HepG2 (cell line): ENCODE results near the gene CNTRL. TPM values are rescaled to one million over a fixed set of nuclear protein-coding genes. Genes with fewer than 3 reads are reported as not detected.
A peak's percentile ranks its signal among the peaks of the same experiment; 100 is the strongest.

Experiments used
- ATAC-seq: fragments of 200-7000 bp; cut with Tn5 transposase; 3 replicates; pipeline ENCODE4 v1.9.1; 2020; ENCODE audit warnings: mild to moderate bottlenecking, moderate library complexity
- BruUV-seq: library from RNA; stranded (reverse); fragments of 400-500 nt; replicated peaks from 2 replicates; lab custom pipeline; 2021; lab: Mats Ljungman, UMichigan
- CTCF ChIA-PET: fragments of 300-600 bp; formaldehyde crosslinking; extraction: SDS; loops from one replicate; lab custom pipeline; 2021; ENCODE audit warnings: low total read pairs, inconsistent platforms, low intra/inter-chr PET ratio; lab: Yijun Ruan, JAX
- POLR2A ChIA-PET: fragments of 350-600 bp; sonication (Branson Sonifier 250); formaldehyde crosslinking; loops from one replicate; lab custom pipeline; 2020; ENCODE audit warnings: antibody characterized with exemption, inconsistent platforms; lab: Yijun Ruan, JAX
- DNase-seq: peaks from one replicate; pipeline ENCODE4 v3.0.0-alpha.2; 2015; ENCODE audit warnings: low spot score
- FAIRE-seq: peaks from 3 replicates; lab custom pipeline; 2011; peaks lifted over from hg19 to GRCh38; lab: Jason Lieb, UNC
- H2AFZ ChIP-seq: one replicate; pipeline ENCODE4 v1.6.1; 2011; ENCODE audit warnings: low read length, inconsistent platforms
- H3K27ac ChIP-seq: fragments of 300-600 bp; 3 replicates; pipeline ENCODE4 v1.8.0; 2011; ENCODE audit warnings: mixed run types, mild to moderate bottlenecking, mixed read lengths, low read length, inconsistent platforms; ENCODE audit not compliant: insufficient read depth; ENCODE audit errors: extremely low read length
- H3K27me3 ChIP-seq, 2 experiments: fragments of 200-600 bp in 1 of 2; 2 replicates in 1 of 2; 3 replicates in 1 of 2; pipeline versions ENCODE4 v1.6.0 to v1.8.0; 2011; ENCODE audit warnings: low read length in 2 of 2, mild to moderate bottlenecking in 2 of 2, moderate library complexity in 2 of 2, inconsistent platforms in 1 of 2; ENCODE audit not compliant: insufficient read depth in 2 of 2, control insufficient read depth in 1 of 2
- H3K36me3 ChIP-seq, 2 experiments: fragments of 200-600 bp in 1 of 2; replicated peaks in 1 of 2; 2 replicates in 1 of 2; 3 replicates in 1 of 2; pipeline versions ENCODE4 v1.5.1 to v1.8.0; 2011; ENCODE audit warnings: low read length in 2 of 2, inconsistent platforms in 1 of 2; ENCODE audit not compliant: insufficient read depth in 2 of 2, control insufficient read depth in 1 of 2
- H3K4me1 ChIP-seq: 2 replicates; pipeline ENCODE4 v1.5.1; 2012; ENCODE audit warnings: low read length, inconsistent platforms; ENCODE audit not compliant: insufficient read depth
- H3K4me2 ChIP-seq: 2 replicates; pipeline ENCODE4 v1.6.0; 2011; ENCODE audit warnings: low read depth, low read length, inconsistent platforms
- H3K4me3 ChIP-seq, 3 experiments: fragments of 200-600 bp in 1 of 3; sonication (generic), shearing (Covaris generic) in 1 of 3; replicated peaks in 1 of 3; 2 replicates each; pipeline ENCODE4 v1.5.1; 2011 to 2016; ENCODE audit warnings: low read length in 3 of 3, inconsistent platforms in 2 of 3, low read depth in 2 of 3, mild to moderate bottlenecking in 2 of 3, control low read depth in 1 of 3, mixed read lengths in 1 of 3; ENCODE audit not compliant: insufficient read depth in 1 of 3
- H3K79me2 ChIP-seq: one replicate; pipeline ENCODE4 v1.6.1; 2011; ENCODE audit warnings: low read length, inconsistent platforms; ENCODE audit not compliant: insufficient read depth
- H3K9ac ChIP-seq: 2 replicates; pipeline ENCODE4 v1.6.0; 2011; ENCODE audit warnings: mild to moderate bottlenecking, low read depth, low read length, inconsistent platforms; ENCODE audit not compliant: insufficient read depth
- H3K9me3 ChIP-seq: 2 replicates; pipeline ENCODE4 v1.5.1; 2012; ENCODE audit warnings: mild to moderate bottlenecking, low read length
- H4K20me1 ChIP-seq: 2 replicates; pipeline ENCODE4 v1.6.0; 2011; ENCODE audit warnings: inconsistent platforms, mild to moderate bottlenecking, low read length, moderate library complexity; ENCODE audit not compliant: insufficient read depth
- ADNP ChIP-seq: sonication (generic); formaldehyde crosslinking; IDR thresholded peaks from 2 replicates; pipeline ENCODE4 v1.4.0; 2020; ENCODE audit warnings: missing genetic modification reagents
- ATRX ChIP-seq: sonication (generic); formaldehyde crosslinking; IDR thresholded peaks from 2 replicates; pipeline ENCODE4 v1.4.0; 2020; ENCODE audit warnings: missing genetic modification reagents, borderline replicate concordance
- ELF1 ChIP-seq: sonication (generic); formaldehyde crosslinking; IDR thresholded peaks from 2 replicates; pipeline ENCODE4 v1.4.0; 2020; ENCODE audit warnings: missing genetic modification reagents
- ESRRA ChIP-seq: sonication (generic); formaldehyde crosslinking; IDR thresholded peaks from 2 replicates; pipeline ENCODE4 v1.5.1; 2020; ENCODE audit warnings: mild to moderate bottlenecking, low read depth, missing genetic modification reagents
- KAT7 ChIP-seq: IDR thresholded peaks from 2 replicates; pipeline ENCODE4 v1.6.1; 2018; ENCODE audit warnings: borderline replicate concordance, missing compliant biosample characterization
- MXD3 ChIP-seq: IDR thresholded peaks from 2 replicates; pipeline ENCODE4 v1.6.1; 2016; ENCODE audit warnings: mild to moderate bottlenecking, missing biosample characterization, missing genetic modification reagents
- NFE2L2 ChIP-seq: fragments of 150-350 bp; IDR thresholded peaks from 2 replicates; pipeline ENCODE4 v1.6.1; 2014; ENCODE audit warnings: low read length
- PCBP1 ChIP-seq: fragments of 200-400 bp; formaldehyde crosslinking; IDR thresholded peaks from 2 replicates; pipeline ENCODE4 v1.6.1; 2017; ENCODE audit warnings: mild to moderate bottlenecking, low read depth, low read length, borderline replicate concordance
- SMC3 ChIP-seq: IDR thresholded peaks from 2 replicates; pipeline ENCODE4 v1.6.1; 2011; ENCODE audit warnings: low read length, improper control_type of control experiment
- TRIM24 ChIP-seq: sonication (generic); formaldehyde crosslinking; IDR thresholded peaks from 2 replicates; pipeline ENCODE4 v1.8.0; 2022; ENCODE audit warnings: mild to moderate bottlenecking, missing genetic modification reagents
- ZBED4 ChIP-seq: sonication (generic); formaldehyde crosslinking; IDR thresholded peaks from 2 replicates; pipeline ENCODE4 v1.4.0; 2020; ENCODE audit warnings: missing genetic modification reagents, borderline replicate concordance
- ZMAT3 ChIP-seq: sonication (generic); formaldehyde crosslinking; conservative IDR thresholded peaks from 2 replicates; pipeline ENCODE4 v1.7.0; 2021; ENCODE audit warnings: missing genetic modification reagents
- ZNF432 ChIP-seq: sonication (generic); formaldehyde crosslinking; IDR thresholded peaks from 2 replicates; pipeline ENCODE4 v1.5.0; 2020; ENCODE audit warnings: missing genetic modification reagents, mild to moderate bottlenecking, borderline replicate concordance
- ZNF569 ChIP-seq: sonication (generic); formaldehyde crosslinking; IDR thresholded peaks from 2 replicates; pipeline ENCODE4 v1.5.0; 2020; ENCODE audit warnings: mild to moderate bottlenecking, missing genetic modification reagents, moderate library complexity, borderline replicate concordance
- ZNF678 ChIP-seq: sonication (generic); formaldehyde crosslinking; IDR thresholded peaks from 2 replicates; pipeline ENCODE4 v1.4.0; 2020; ENCODE audit warnings: mild to moderate bottlenecking, missing genetic modification reagents
- ZNF737 ChIP-seq: sonication (generic); formaldehyde crosslinking; IDR thresholded peaks from 2 replicates; pipeline ENCODE4 v1.5.0; 2020; ENCODE audit warnings: missing genetic modification reagents, mild to moderate bottlenecking, borderline replicate concordance
- ZNF766 ChIP-seq: sonication (generic); formaldehyde crosslinking; IDR thresholded peaks from 2 replicates; pipeline ENCODE4 v1.5.0; 2020; ENCODE audit warnings: missing genetic modification reagents, borderline replicate concordance
- ZSCAN29 ChIP-seq: sonication (generic); formaldehyde crosslinking; conservative IDR thresholded peaks from 2 replicates; pipeline ENCODE4 v1.4.0; 2020; ENCODE audit warnings: mild to moderate bottlenecking, missing genetic modification reagents
- WGBS: methylation state at CpG from one replicate; pipeline ENCODE4 v1.1.6; 2017; ENCODE audit warnings: low lambda C conversion rate; 5-methylcytosine and 5-hydroxymethylcytosine counted together
- in situ Hi-C: cut with HindIII; loops from 2 replicates; pipeline ENCODE4 v1.10.0; 2017; ENCODE audit warnings: low pct_unique_long_range_greater_than_20kb; ENCODE audit not compliant: extremely low pct_ligation_motif_present
- intact Hi-C: fragments of 100-400 bp; cut with micrococcal nuclease; formaldehyde crosslinking; loops from one replicate; pipeline ENCODE4 v1.10.0; 2022; ENCODE audit not compliant: unreplicated experiment
- polyA plus RNA-seq, 8 experiments: library from polyadenylated mRNA; depleted of rRNA in 3 of 8; stranded (reverse) in 7 of 8; unstranded in 1 of 8; fragments of >200 nt; fragmentation: Illumina TruSeq in 4 of 8; extraction: Trizol in 4 of 8; gene quantifications; 2 replicates each; pipeline versions ENCODE4 v1.2.1 to v1.2.3, GENCODE V29; 2011 to 2016; ENCODE audit warnings: low read depth in 4 of 8, missing spikeins in 1 of 8, mixed read lengths in 1 of 8; ENCODE audit not compliant: insufficient read depth in 1 of 8
- total RNA-seq, 5 experiments: library from RNA; depleted of rRNA; stranded (reverse); fragments of >200 nt; fragmentation: Illumina TruSeq; extraction: Trizol; gene quantifications; 2 replicates each; pipeline ENCODE4 v1.2.3, GENCODE V29; 2016; ENCODE audit warnings: low read depth in 1 of 5
- TF ChIP-seq, protein P1 (sequence below): sonication (generic); formaldehyde crosslinking; IDR thresholded peaks from 2 replicates; pipeline ENCODE4 v1.4.0; 2020; ENCODE audit warnings: missing genetic modification reagents

The CNTRL gene
- total and polyA plus RNA-seq, 2 of the 13 experiments (the other 11 are each of a cell fraction or from before 2014, with no cell fraction given) = 7.5 to 11.8 TPM

GRCh38 chr9:121120386-121120785, 45.6 kb downstream of the CNTRL start (continued):
- TF ChIP-seq ZBED4 (CRISPR knock-in tag) = no peak
- no peak for TF ChIP-seq ZNF569
- TF ChIP-seq NFE2L2 = no peak

- Histone ChIP-seq H3K79me2 (no peaks in the 10 kb centered on the region), H3K9me3 (no peaks in the 10 kb centered on the region), H3K27ac (peak overlapping the region; percentile 62), H3K27me3 (no peaks in the 10 kb centered on the region), H3K4me2 (peak overlapping the region; percentile 85), H3K9ac (peak overlapping the region; percentile 64), H3K4me3 (peak overlapping the region; percentile 50 to 70 (median 60)), H2AFZ (peak overlapping the region; percentile 96), H3K36me3 (peaks cover 0 to 7% of the 10 kb centered on the region in 2 experiments; a peak in 1 of 5 replicates), H3K4me1 (peaks cover 11% of the 10 kb centered on the region), H4K20me1 (no peaks in the 10 kb centered on the region)
- DNase-seq = peak; percentile 95
- peak; percentile 100 for ATAC-seq
- intact Hi-C loops = no loop called here
- FAIRE-seq = peak; percentile 92
- under 1% methylated on average over 15 of the region's 17 CpGs for WGBS
- ChIA-PET POLR2A (interaction anchor here (0.6 to 2.2 kb wide), 4 partner anchors 9 to 177 kb away, joined by 3 to 26 read pairs (median 4); no protein-coding TSS in a partner anchor), CTCF (no interaction called here)
- in situ Hi-C loops = no loop called here
- no TSS peak for BruUV-seq
- no peak for TF ChIP-seq ZNF737
- TF ChIP-seq ZSCAN29 (CRISPR knock-in tag) = 0 out of 2 replicates have a peak, but pooled peaks have one; percentile 33
- no peak for TF ChIP-seq ZNF678 (CRISPR knock-in tag)
- no peak for TF ChIP-seq ZNF432
- TF ChIP-seq MXD3 (CRISPR knock-in tag) = no peak; the same call in 1 of the 2 replicates
- peak; percentile 58; the same call in 1 of the 2 replicates for TF ChIP-seq ELF1 (CRISPR knock-in tag)
- no peak for TF ChIP-seq ZMAT3 (CRISPR knock-in tag)
- TF ChIP-seq SMC3 = peak; percentile 2; the same call in 1 of the 2 replicates
- no peak for TF ChIP-seq PCBP1
- no peak for TF ChIP-seq ATRX
- TF ChIP-seq TRIM24 (CRISPR knock-in tag) = no peak
- TF ChIP-seq, protein P1, sequence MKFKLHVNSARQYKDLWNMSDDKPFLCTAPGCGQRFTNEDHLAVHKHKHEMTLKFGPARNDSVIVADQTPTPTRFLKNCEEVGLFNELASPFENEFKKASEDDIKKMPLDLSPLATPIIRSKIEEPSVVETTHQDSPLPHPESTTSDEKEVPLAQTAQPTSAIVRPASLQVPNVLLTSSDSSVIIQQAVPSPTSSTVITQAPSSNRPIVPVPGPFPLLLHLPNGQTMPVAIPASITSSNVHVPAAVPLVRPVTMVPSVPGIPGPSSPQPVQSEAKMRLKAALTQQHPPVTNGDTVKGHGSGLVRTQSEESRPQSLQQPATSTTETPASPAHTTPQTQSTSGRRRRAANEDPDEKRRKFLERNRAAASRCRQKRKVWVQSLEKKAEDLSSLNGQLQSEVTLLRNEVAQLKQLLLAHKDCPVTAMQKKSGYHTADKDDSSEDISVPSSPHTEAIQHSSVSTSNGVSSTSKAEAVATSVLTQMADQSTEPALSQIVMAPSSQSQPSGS (CRISPR knock-in tag) = peak; percentile 47; the same call in 1 of the 2 replicates
- no peak for TF ChIP-seq ESRRA
- peak; percentile 65; the same call in 1 of the 2 replicates for TF ChIP-seq ZNF766
- TF ChIP-seq KAT7 (CRISPR knock-in tag) = peak; percentile 72; the same call in 1 of the 2 replicates
- TF ChIP-seq ADNP = no peak
These were observed 46.9 kb downstream of the CNTRL start for GRCh38 chr9:121121582-121122087.
